A549 (cell line): Measurements from ENCODE around the gene POLDIP2. TPM values are rescaled to one million over a fixed set of nuclear protein-coding genes. Genes with fewer than 3 reads are reported as not detected.

Source experiments
- ATAC-seq, 2 experiments: fragments of 200-7000 bp in 1 of 2; fragments of >200 bp in 1 of 2; cut with Nextera tagmentation in 1 of 2; cut with Tn5 transposase in 1 of 2; 3 replicates each; pipeline versions ENCODE4 v1.8.0 to v1.9.1; 2018 to 2020; ENCODE audit warnings: mild to moderate bottlenecking in 1 of 2, moderate library complexity in 1 of 2
- CTCF ChIA-PET: fragments of 300-600 bp; sonication (Branson Sonifier 250); formaldehyde crosslinking; extraction: SDS; loops from one replicate; lab custom pipeline; 2021; ENCODE audit warnings: antibody characterized with exemption, inconsistent platforms; lab: Yijun Ruan, JAX
- POLR2A ChIA-PET: fragments of 350-600 bp; formaldehyde crosslinking; extraction: SDS; loops from one replicate; lab custom pipeline; 2021; ENCODE audit warnings: antibody characterized with exemption, inconsistent platforms; lab: Yijun Ruan, JAX
- DNase-seq, 2 experiments: peaks; one replicate each; pipeline versions ENCODE4 v3.0.0 to v3.0.0-alpha.2; 2011 to 2016; ENCODE audit warnings: low read depth in 1 of 2, low spot score in 1 of 2
- FAIRE-seq: peaks from 2 replicates; lab custom pipeline; 2011; peaks lifted over from hg19 to GRCh38; lab: Jason Lieb, UNC
- H3K27ac ChIP-seq, 2 experiments: fragments of >200 bp; sonication (Bioruptor Twin); formaldehyde crosslinking; 3 replicates each; pipeline ENCODE4 v1.5.1; 2016 to 2017
- H3K4me1 ChIP-seq: fragments of >200 bp; sonication (Bioruptor Twin); formaldehyde crosslinking; 3 replicates; pipeline ENCODE4 v1.6.1; 2016
- H3K4me2 ChIP-seq: fragments of >200 bp; sonication (Bioruptor Twin); formaldehyde crosslinking; 3 replicates; pipeline ENCODE4 v1.6.1; 2016
- H3K4me3 ChIP-seq: fragments of >200 bp; sonication (Bioruptor Twin); formaldehyde crosslinking; 3 replicates; pipeline ENCODE4 v1.5.1; 2016
- H3K9me3 ChIP-seq: fragments of >200 bp; sonication (Bioruptor Twin); formaldehyde crosslinking; 3 replicates; pipeline ENCODE4 v1.6.1; 2016
- CBX2 ChIP-seq: fragments of 200-600 bp; sonication (generic); IDR thresholded peaks from 2 replicates; pipeline ENCODE4 v1.6.1; 2016; ENCODE audit warnings: low read depth, mild to moderate bottlenecking, borderline replicate concordance
- CHD2 ChIP-seq: fragments of 150-350 bp; IDR thresholded peaks from 2 replicates; pipeline ENCODE4 v1.6.1; 2014; ENCODE audit warnings: low read length; ENCODE audit not compliant: partially characterized antibody
- CHD4 ChIP-seq: fragments of 200-600 bp; sonication (generic); IDR thresholded peaks from 2 replicates; pipeline ENCODE4 v1.6.1; 2016; ENCODE audit warnings: antibody characterized with exemption, mild to moderate bottlenecking, borderline replicate concordance
- EHMT2 ChIP-seq: fragments of 200-600 bp; sonication (generic); IDR thresholded peaks from 2 replicates; pipeline ENCODE4 v1.6.1; 2016; ENCODE audit warnings: antibody characterized with exemption, low read depth, mild to moderate bottlenecking, moderate library complexity
- FOSL2 ChIP-seq, 2 experiments: fragments of 450-650 bp in 1 of 2; fragments of >200 bp in 1 of 2; sonication (Bioruptor Twin) in 1 of 2; formaldehyde crosslinking; IDR thresholded peaks; 2 replicates each; pipeline versions ENCODE4 v1.5.0 to v1.6.1; 2016 to 2020; ENCODE audit warnings: mild to moderate bottlenecking in 1 of 2, moderate library complexity in 1 of 2
- HDAC2 ChIP-seq: fragments of 200-600 bp; sonication (generic); IDR thresholded peaks from 2 replicates; pipeline ENCODE4 v1.6.1; 2016
- HEYL ChIP-seq: fragments of 250-450 bp; sonication (Bioruptor Pico); IDR thresholded peaks from 2 replicates; pipeline ENCODE4 v1.8.0; 2021; ENCODE audit warnings: mild to moderate bottlenecking, moderate library complexity
- HOXB5 ChIP-seq: fragments of 250-450 bp; sonication (Bioruptor Pico); IDR thresholded peaks from 2 replicates; pipeline ENCODE4 v1.5.0; 2020; ENCODE audit warnings: mild to moderate bottlenecking, moderate library complexity
- JUN ChIP-seq, 2 experiments: fragments of >200 bp; sonication (Bioruptor Twin); formaldehyde crosslinking; IDR thresholded peaks; 2 replicates in 1 of 2; 3 replicates in 1 of 2; pipeline ENCODE4 v1.6.1; 2016 to 2017
- JUNB ChIP-seq: fragments of >200 bp; sonication (Bioruptor Twin); formaldehyde crosslinking; IDR thresholded peaks from 2 replicates; pipeline ENCODE4 v1.6.1; 2016
- NFE2L2 ChIP-seq: fragments of 150-350 bp; conservative IDR thresholded peaks from 2 replicates; pipeline ENCODE4 v1.6.1; 2014; ENCODE audit warnings: low read length
- PHF8 ChIP-seq: fragments of 200-600 bp; sonication (generic); IDR thresholded peaks from 2 replicates; pipeline ENCODE4 v1.6.1; 2016; ENCODE audit warnings: low read depth, mild to moderate bottlenecking, antibody characterized with exemption, moderate library complexity, borderline replicate concordance
- POLR2A ChIP-seq: IDR thresholded peaks from 2 replicates; pipeline ENCODE4 v1.6.1; 2012; ENCODE audit warnings: mild to moderate bottlenecking, low read length
- RNF2 ChIP-seq: fragments of 200-600 bp; sonication (generic); IDR thresholded peaks from 2 replicates; pipeline ENCODE4 v1.6.1; 2016; ENCODE audit warnings: low read depth, mild to moderate bottlenecking, antibody characterized with exemption, moderate library complexity, borderline replicate concordance
- SREBF2 ChIP-seq: fragments of 450-650 bp; IDR thresholded peaks from 2 replicates; pipeline ENCODE4 v1.6.1; 2014; ENCODE audit warnings: mild to moderate bottlenecking, moderate library complexity
- TFCP2L1 ChIP-seq: fragments of 250-450 bp; sonication (Bioruptor Pico); IDR thresholded peaks from 2 replicates; pipeline ENCODE4 v1.5.0; 2021; ENCODE audit warnings: mild to moderate bottlenecking
- TP53 ChIP-seq: fragments of 250-450 bp; sonication (Bioruptor Pico); IDR thresholded peaks from 2 replicates; pipeline ENCODE4 v1.5.0; 2021; ENCODE audit warnings: mild to moderate bottlenecking, moderate library complexity
- ZC3H11A ChIP-seq: fragments of 450-650 bp; IDR thresholded peaks from 2 replicates; pipeline ENCODE4 v1.6.1; 2014; ENCODE audit warnings: antibody characterized with exemption, mild to moderate bottlenecking
- ZFP36 ChIP-seq: fragments of 450-650 bp; IDR thresholded peaks from 2 replicates; pipeline ENCODE4 v1.6.1; 2014; ENCODE audit warnings: borderline replicate concordance; ENCODE audit not compliant: partially characterized antibody
- ZNF302 ChIP-seq: fragments of 250-450 bp; sonication (Bioruptor Pico); IDR thresholded peaks from 2 replicates; pipeline ENCODE4 v1.9.0; 2021; ENCODE audit warnings: inconsistent platforms, mild to moderate bottlenecking, moderate library complexity
- WGBS: methylation state at CpG from one replicate; pipeline ENCODE4 v1.1.6; 2017; ENCODE audit errors: missing lambda C conversion rate; 5-methylcytosine and 5-hydroxymethylcytosine counted together
- polyA plus RNA-seq, 4 experiments: library from polyadenylated mRNA; depleted of rRNA in 3 of 4; stranded (reverse); fragments of >200 nt; fragmentation: RNase III in 1 of 4; extraction: RNeasy Plus Mini Kit Qiagen cat#74134 plus additional on column Dnase treatment in 1 of 4; gene quantifications; 2 replicates in 3 of 4; 3 replicates in 1 of 4; pipeline ENCODE4 v1.2.3, GENCODE V29; 2011 to 2017
- TF ChIP-seq, protein P1 (sequence below): IDR thresholded peaks from 2 replicates; pipeline ENCODE4 v1.6.1; 2012
- TF ChIP-seq, protein P2 (sequence below): fragments of 250-450 bp; sonication (Bioruptor Pico); IDR thresholded peaks from 2 replicates; pipeline ENCODE4 v1.5.0; 2020; ENCODE audit warnings: low read depth, mild to moderate bottlenecking, moderate library complexity

Gene POLDIP2
- polyA plus RNA-seq, 2 of the 4 experiments (the other 2 are of a cell fraction), result 127 to 132 TPM

DNA sequence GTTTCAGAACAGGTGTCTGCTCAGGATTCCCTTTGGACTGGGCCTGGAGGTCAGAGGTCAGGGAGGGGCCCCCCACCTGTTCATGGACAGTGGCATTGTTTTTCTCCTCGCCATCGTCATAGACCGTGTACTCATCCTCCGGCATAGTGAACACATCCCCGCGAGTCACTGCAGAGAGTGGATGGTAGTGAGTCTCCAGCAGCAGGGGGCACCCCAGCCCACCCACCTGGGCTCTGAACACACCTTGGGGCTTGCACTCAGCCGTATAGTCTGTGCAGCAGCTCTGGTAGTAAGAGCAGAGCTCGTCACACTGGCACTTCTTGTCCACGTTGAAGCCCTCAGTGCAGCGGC lies 12.3 kb upstream of the POLDIP2 start:
- Histone ChIP-seq H3K27ac (peak overlapping the region; percentile 83 to 87), H3K9me3 (no peaks in the 10 kb centered on the region), H3K4me1 (peaks cover 30% of the 10 kb centered on the region), H3K4me2 (peak overlapping the region; percentile 81), H3K4me3 (no peak overlapping the region)
- no peak for DNase-seq
- peak in 1 of 2 experiments; percentile 3; a peak in 4 of 6 replicates for ATAC-seq
- TF ChIP-seq JUNB, result no peak
- no peak for TF ChIP-seq PHF8
- TF ChIP-seq, protein P1, sequence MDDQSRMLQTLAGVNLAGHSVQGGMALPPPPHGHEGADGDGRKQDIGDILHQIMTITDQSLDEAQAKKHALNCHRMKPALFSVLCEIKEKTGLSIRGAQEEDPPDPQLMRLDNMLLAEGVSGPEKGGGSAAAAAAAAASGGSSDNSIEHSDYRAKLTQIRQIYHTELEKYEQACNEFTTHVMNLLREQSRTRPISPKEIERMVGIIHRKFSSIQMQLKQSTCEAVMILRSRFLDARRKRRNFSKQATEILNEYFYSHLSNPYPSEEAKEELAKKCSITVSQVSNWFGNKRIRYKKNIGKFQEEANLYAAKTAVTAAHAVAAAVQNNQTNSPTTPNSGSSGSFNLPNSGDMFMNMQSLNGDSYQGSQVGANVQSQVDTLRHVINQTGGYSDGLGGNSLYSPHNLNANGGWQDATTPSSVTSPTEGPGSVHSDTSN, result no peak
- no peak for TF ChIP-seq HDAC2
- no peak for TF ChIP-seq RNF2
- TF ChIP-seq SREBF2, result no peak
- CTCF ChIA-PET, result interaction anchor here (1.0 to 5.5 kb wide), 7 partner anchors 8 to 139 kb away, joined by 3 to 27 read pairs (median 6); partner anchors contain the start of gene POLDIP2
- no peak for FAIRE-seq
- POLR2A ChIA-PET, result interaction anchor here (0.5 to 3.0 kb wide), 6 partner anchors 11 to 47 kb away, joined by 3 to 43 read pairs (median 5); partner anchors contain the start of genes IFT20, POLDIP2 and TNFAIP1
- WGBS, result 75% methylated on average over 10 of the region's 10 CpGs

DNA sequence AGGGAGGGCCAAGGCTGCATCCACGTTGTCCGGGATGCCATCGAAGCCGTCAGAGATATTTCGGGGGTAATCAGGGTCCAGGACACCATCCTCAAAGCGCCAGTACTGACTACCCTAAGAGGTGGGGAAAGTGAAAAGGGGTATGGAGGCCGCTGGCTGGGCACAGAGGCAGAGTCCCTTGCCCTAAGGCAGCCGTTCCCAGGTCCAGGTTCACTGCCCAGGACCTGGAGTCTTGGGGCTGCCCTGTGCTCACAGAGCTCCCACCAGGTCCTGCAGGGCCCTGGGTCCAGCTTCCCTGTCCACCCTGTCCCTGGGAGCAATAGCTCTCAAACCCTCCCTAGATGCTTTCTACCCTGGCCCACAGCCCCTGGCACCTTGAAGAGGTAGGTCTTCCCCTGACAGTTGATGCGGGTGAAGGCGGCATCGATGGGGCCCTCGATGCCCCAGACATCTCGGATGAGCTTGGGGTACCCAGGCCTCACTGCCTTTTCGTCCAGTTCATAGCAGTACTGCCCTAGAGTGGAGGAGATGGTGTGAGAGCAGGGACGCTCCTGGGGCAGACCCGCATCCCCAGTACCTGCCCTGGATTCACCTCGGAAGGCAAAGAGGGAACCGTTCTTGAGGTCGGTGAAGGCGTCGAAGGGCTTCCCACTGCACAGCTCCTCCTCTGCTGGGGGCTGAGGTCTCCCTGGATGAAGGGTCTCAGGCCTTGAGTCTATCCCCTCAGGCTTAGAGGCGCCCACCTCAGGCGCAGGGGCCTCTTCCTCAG lies 11.8 kb upstream of the POLDIP2 start:
- peak overlapping the region; percentile 81; the same call in 2 of the 3 replicates for H3K4me2 ChIP-seq
- peak overlapping the region; percentile 83 to 87; a peak in 5 of 6 replicates for H3K27ac ChIP-seq
- FAIRE-seq (no peak), ATAC-seq (no peak), DNase-seq (no peak)
- 95% methylated on average over 23 of the region's 23 CpGs for WGBS
- TF ChIP-seq TFCP2L1, result no peak
- no peak for TF ChIP-seq POLR2A
- TF ChIP-seq HOXB5 (CRISPR knock-in tag), result no peak
- TF ChIP-seq ZC3H11A, result no peak
- no peak for TF ChIP-seq CHD4
- no peak for TF ChIP-seq TP53 (CRISPR knock-in tag)
- TF ChIP-seq HDAC2, result no peak
- no peak for TF ChIP-seq EHMT2
- no peak for TF ChIP-seq JUNB
- TF ChIP-seq FOSL2 (IDR thresholded peaks at IDR 0.05), result no peak
- TF ChIP-seq FOSL2 (CRISPR knock-in tag; IDR thresholded peaks at IDR 0.05), result no peak
- TF ChIP-seq, protein P2, sequence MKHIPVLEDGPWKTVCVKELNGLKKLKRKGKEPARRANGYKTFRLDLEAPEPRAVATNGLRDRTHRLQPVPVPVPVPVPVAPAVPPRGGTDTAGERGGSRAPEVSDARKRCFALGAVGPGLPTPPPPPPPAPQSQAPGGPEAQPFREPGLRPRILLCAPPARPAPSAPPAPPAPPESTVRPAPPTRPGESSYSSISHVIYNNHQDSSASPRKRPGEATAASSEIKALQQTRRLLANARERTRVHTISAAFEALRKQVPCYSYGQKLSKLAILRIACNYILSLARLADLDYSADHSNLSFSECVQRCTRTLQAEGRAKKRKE (CRISPR knock-in tag), result no peak
- no peak for TF ChIP-seq HEYL (CRISPR knock-in tag)
- TF ChIP-seq, protein P1, result no peak
- TF ChIP-seq ZFP36, result no peak
- TF ChIP-seq CHD2, result no peak
- TF ChIP-seq ZNF302 (CRISPR knock-in tag), result no peak
- no peak for TF ChIP-seq CBX2
- no peak for TF ChIP-seq NFE2L2
- no peak for TF ChIP-seq JUN (IDR thresholded peaks at IDR 0.05)
- no peaks in the 10 kb centered on the region for H3K9me3 ChIP-seq
- peaks cover 30% of the 10 kb centered on the region for H3K4me1 ChIP-seq
- ChIA-PET CTCF (interaction anchor here (1.1 to 5.5 kb wide), 6 partner anchors 11 to 138 kb away, joined by 3 to 27 read pairs (median 6); partner anchors contain the start of gene POLDIP2), POLR2A (interaction anchor here (0.6 to 1.8 kb wide), 6 partner anchors 10 to 48 kb away, joined by 3 to 9 read pairs (median 4); partner anchors contain the start of gene POLDIP2)
- no peak overlapping the region for H3K4me3 ChIP-seq
